Central memory CD4-positive, alpha-beta T cell (primary cell): ENCODE results near the gene PANK4.

Experiments used
- DNase-seq: peaks from one replicate; pipeline ENCODE4 v3.0.0; 2022

PANK4 gene

GRCh38 chr1:2508751-2509150, 17.6 kb downstream of the PANK4 start:
- no peak for DNase-seq

- DNase-seq = no peak
These were observed 18.2 kb downstream of the PANK4 start for GRCh38 chr1:2508180-2508579.

- DNase-seq = no peak
These were observed 18.6 kb downstream of the PANK4 start for GRCh38 chr1:2507744-2508155.

- DNase-seq = no peak
These were observed 19.4 kb downstream of the PANK4 start for GRCh38 chr1:2506901-2507565.

GRCh38 chr1:2506007-2506860, 20.2 kb downstream of the PANK4 start:
- DNase-seq = no peak

- no peak for DNase-seq
These were observed 20.9 kb downstream of the PANK4 start for GRCh38 chr1:2505461-2505994.

- no peak for DNase-seq
These were observed 21.5 kb downstream of the PANK4 start for GRCh38 chr1:2504949-2505272.

- no peak for DNase-seq
These were observed 22.0 kb downstream of the PANK4 start for GRCh38 chr1:2504225-2504948.

- DNase-seq = no peak
These were observed 22.7 kb downstream of the PANK4 start for GRCh38 chr1:2503554-2504224.

GRCh38 chr1:2502661-2503553, 23.5 kb downstream of the PANK4 start:
- DNase-seq = no peak

- DNase-seq = no peak
These were observed 24.2 kb downstream of the PANK4 start for GRCh38 chr1:2502210-2502609.

- DNase-seq = no peak
These were observed 24.6 kb downstream of the PANK4 start for GRCh38 chr1:2501820-2502119.

GRCh38 chr1:2501041-2501819, 25.2 kb downstream of the PANK4 start:
- DNase-seq = no peak

- no peak for DNase-seq
These were observed 26.3 kb downstream of the PANK4 start for GRCh38 chr1:2499986-2500596.

GRCh38 chr1:2499260-2499659, 27.1 kb downstream of the PANK4 start:
- DNase-seq = no peak

- DNase-seq = no peak
These were observed 27.7 kb downstream of the PANK4 start for GRCh38 chr1:2498648-2499047.

- DNase-seq = no peak
These were observed 28.5 kb downstream of the PANK4 start for GRCh38 chr1:2497891-2498290.

GRCh38 chr1:2496746-2497145, 29.6 kb downstream of the PANK4 start:
- DNase-seq = no peak

- no peak for DNase-seq
These were observed 30.2 kb downstream of the PANK4 start for GRCh38 chr1:2496087-2496622.

GRCh38 chr1:2495546-2495945, 30.9 kb downstream of the PANK4 start:
- DNase-seq = no peak

GRCh38 chr1:2495026-2495425, 31.4 kb downstream of the PANK4 start:
- no peak for DNase-seq
